Anterior cingulate cortex (tissue), 58 donors: ENCODE results near the gene PRKG1.

Experiments
- DNase-seq, 58 donors: peaks; one replicate each; lab custom pipeline; 2025; lab: John Stamatoyannopoulos, UW

Gene PRKG1

DNA sequence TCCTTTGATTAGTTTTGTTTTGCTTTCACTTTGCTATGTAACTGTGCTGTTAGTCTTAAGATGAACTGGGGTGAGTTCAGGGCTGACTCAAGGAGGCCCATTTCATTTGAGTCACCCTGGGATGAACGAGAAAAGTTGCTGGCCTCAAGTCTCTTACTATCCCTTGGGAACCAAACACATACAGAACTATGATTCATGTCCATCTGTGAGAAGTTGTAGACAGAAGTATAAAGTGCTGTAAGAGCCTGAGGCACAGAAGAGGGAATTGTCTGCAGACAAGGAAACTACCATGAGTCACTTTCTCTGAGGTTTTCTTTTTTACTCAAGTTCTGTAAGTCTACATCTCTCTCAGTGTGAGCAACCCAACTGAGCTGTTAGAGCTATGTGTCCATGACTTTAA lies 805.0 kb downstream of the PRKG1 start:
- DNase-seq: no peak

DNA sequence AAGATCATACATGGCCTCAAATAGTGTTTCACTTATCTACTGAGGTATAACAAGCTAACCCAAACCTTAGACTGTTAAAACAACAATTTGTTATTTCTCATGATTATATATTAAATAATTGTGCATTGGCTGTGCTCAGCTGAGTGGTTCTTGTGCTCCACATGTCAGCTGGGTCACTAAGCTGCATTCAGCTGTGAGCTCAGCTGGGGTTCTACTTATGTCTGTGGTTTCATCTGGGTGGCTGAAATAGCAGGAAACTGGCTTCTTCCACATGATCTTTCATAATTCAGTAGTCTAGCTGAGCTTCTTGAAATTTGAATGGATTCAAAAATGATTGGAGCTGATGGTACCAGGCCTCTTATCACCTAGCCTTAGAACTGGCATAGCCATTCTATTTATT lies 806.9 kb downstream of the PRKG1 start:
- DNase-seq: no peak

DNA sequence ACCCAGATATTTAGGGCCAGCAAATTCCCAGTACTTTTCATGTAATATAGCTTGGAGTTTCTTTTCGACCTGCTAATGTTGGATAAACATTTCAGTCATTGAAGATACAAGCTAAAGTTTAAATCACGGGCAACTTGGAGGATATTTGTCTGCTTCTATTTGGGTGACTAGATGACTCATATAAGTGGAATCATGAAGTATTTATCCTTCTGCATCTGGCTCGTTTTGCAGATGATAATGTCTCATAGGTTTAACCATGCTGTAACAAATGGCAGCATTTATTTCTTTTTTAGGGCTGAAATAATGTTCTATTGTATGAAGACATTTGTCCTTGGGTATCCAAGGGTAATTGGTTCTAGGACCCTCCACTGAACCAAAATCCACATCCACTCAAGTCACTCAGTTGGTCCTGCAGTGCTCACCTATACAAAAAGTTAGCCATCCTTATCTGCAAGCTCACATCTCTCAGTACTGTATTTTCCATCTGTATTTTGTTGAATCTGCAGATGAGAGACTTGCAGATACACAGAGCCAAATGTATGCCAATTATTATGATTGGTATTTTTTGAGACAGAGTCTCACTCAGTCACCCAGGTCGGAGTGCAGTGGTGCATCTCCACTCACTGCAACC lies 812.3 kb downstream of the PRKG1 start:
- no peak for DNase-seq

DNA sequence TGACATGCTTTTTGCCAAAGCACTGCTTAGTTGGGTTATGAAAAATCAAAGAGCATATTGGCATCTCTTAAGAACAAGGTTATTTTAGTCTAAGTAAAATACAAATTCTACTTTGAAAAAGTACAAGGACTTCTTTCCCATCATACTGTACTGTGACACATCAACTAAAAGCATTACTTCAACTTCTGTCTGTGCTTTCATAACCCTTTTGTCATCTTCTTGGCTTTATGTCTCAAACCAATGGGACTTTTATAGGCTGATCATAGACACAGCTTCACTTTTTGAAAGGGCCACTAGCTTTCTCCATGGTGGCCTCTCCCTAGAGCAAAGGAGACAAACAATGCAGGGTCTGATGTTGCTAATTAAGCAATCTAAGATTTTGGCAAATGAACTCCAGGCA lies 814.0 kb downstream of the PRKG1 start:
- DNase-seq: no peak

DNA sequence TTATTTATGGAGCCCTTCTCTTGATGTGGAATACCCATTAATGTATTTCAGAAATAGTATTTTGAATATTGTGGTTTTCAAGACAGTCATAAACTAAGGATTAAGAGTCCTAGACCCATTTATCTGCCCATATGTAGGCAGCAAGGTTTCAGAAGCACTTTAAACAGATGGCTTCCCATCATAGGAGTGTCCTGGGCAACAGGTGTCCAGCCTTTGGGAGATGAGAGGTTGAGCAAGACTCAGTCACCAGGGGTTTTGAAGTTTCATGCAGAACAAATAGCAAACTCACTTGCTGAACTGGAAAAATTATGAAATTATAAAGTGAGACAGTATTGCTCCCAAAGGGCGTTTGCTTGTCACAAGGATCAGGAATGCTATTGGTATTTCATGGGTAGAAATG lies 818.0 kb downstream of the PRKG1 start:
- no peak for DNase-seq

DNA sequence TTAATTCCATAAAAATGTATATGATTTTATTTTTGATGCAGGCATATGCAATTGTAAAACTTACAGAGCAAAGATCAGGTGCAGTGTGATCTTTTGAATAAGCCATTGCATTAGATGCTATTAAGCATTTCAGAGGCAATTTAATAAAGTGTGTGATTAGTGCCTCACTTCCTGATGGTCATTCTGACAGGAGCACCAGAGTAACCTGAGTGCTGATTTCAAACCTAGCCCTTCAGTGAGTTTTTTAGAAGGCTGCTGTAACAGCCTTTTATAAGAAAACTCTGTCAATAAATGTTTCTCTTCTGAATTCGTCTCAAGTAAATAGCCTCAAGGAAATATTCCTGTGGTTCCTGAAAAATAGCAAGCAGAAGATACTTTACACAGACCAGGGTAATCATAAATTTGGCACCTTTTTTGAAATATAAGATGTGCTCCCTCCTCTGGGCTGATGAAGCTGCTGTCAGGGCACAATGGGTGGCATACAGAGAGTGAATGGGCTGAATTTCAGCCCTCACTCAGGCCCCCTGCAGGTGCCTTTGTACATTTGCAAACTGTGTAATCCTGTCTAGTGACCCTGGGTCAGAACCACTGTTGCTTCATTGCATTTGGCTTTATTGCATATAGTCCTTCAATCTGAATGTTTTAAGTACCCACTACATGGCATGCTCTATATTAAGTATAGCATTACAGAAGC lies 818.8 kb downstream of the PRKG1 start:
- no peak for DNase-seq

DNA sequence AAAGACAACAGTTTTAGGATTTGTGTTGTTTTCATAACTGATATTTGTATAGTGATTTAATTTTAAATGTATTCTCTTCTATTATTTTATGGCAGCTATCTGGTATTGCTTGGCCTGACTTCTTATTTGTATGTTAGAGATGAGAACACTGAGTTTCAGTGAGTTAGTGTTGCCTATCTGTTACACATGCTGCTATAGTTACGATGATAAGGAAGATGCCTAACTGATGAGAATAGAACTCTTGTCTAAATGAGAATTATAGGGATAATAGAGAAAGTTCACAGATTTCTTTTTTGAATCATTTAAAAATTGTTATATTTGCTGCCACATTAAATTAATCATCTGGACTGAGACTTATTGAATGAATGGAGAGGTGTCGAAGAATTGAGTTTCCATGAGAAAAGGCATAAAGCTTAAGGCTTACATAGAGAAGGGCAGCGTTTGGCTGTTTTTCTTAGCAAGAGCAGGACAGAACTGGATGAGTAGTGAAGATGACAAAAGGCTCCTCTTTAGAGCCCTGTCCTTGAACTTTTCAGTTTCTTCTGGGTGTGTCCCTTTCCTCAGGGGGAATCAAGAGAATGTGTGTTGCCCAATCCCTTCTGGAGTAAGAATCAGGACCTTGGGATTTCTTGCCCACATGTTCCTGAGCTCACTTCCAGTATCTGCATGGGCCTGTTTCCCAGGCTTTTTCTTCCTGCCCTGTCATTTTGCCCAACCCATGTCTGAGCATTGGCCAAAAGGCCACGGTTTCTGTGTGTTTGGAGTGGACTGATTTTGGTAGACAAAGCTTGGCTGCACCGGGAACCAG lies 820.7 kb downstream of the PRKG1 start:
- DNase-seq: peak in 7 of 58 donors; percentile 5 to 43 (median 17)

DNA sequence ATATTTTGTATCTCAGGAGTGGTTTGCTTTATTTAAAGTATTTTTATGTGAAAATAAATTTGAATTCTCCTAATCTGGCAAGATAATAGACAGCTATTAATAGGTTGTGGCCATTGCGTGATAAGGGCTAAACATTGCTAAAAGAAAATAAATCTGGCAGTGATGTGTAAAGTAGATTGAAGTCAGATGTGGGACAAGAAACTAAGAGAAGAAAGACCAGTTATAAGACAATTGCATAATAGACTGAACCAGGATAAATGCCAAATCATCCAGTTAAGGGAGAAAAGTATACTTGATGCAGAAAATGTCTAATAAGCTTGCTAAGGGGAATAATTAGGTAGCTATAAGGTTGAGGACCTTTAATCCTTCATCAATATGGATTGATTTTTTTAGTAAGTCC lies 822.6 kb downstream of the PRKG1 start:
- no peak for DNase-seq

DNA sequence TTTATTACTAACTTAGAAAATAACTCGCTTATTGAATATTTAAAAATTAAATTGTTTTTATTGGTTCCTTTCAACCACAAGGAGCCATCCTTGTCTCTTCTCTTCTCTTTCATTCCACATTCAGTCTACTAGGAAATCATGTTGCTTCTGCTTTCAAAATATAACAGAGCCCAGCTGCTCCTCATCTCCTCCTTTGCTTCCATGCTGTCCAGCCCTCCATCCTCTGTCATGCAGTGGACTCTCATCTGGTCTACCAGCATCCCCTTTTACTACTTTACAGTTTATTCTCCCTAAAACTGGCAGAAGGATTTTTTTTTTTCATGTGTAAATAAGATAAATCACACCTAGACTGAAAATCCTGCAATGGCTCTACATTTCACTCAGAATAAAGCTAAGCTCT lies 823.3 kb downstream of the PRKG1 start:
- DNase-seq: no peak

DNA sequence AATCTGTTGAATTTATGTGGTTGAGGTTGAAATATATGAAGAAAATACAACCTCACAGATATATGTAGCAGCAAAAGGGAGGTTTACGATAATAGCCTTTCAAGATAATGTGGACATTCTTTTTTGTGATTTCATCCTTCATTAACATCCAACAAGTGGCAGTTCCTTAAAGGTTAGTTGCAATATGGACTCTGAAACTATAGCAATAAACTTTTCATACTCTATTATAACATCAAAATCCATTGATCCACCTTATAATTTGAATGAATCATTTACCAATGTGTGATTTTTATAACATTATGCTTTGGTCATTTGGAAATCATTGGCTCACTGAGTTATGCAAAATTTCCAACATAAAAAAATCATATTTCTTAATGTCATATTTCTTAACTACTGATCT lies 825.9 kb downstream of the PRKG1 start:
- DNase-seq: no peak

DNA sequence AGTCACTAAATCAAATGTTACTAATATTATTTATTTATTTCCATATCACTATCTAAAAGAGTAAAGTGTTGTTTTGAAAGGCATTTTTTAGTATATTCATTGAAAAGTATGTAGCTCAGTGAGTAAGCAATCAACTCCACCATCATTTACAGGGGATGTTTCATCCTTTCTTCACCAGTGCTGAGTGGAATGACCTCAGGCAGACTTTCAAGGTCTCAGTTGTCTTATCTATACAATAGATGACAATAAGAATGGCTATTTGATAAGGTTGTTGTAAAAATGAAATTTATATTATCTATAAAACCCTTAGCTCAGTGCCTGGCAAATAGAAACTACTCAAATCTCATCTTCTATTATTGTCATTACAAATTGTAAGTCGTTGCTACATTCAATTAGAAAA lies 829.4 kb downstream of the PRKG1 start:
- no peak for DNase-seq

DNA sequence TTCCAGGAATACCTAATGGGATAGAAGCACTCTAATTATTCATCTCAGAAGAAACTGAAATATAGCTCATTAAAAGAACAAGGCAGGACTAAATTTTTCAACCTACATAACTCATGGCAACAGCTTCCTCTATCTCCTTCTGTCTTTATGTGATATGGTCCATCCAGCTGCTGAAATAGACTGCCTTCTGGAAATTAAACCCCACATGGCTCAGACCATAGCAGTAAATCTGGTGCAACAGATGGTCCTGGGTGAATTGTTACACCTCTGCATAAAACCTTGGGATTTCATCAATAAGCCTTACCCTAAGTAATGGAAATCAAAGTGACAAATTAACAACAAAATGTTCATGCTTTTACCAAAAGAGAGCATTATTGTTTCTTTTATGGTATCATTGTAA lies 830.7 kb downstream of the PRKG1 start:
- DNase-seq: no peak

DNA sequence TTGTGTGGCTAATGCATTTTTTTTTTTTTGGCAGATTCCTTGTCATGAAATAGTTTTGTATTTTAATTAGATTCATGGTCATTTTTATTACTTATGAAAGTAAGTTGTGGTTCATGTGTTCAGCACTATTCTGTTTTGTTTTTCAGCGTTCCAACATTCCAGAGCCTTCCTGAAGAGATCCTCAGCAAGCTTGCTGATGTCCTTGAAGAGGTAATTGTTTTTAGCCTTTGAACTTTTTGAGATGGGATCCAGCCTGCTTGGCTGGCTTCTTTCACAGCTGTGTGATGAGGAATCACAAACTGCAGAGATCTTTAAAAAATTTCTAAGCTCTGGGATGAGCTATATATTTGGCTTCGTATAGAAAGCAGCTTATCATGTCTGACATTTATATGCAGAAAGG lies 833.1 kb downstream of the PRKG1 start:
- no peak for DNase-seq

DNA sequence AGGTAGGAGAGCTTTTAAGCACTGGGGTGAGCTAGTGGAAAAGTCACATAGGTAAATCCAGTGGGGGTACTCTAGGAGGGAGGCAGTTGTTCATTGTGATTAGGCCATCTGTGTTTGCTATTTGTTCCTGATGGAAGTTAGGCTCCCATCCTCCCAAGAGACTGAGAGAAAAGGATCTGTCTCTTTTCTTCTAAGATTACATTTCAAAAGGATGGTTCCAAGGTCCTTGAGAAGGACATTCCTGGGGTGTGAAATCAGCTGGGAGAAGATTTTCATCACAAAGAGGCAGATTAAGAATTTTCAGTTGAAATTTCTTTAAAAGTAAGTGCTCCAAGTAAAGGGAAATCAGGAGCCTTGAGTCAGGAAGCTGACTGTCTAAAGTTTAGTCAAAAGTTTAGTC lies 835.9 kb downstream of the PRKG1 start:
- DNase-seq: no peak

DNA sequence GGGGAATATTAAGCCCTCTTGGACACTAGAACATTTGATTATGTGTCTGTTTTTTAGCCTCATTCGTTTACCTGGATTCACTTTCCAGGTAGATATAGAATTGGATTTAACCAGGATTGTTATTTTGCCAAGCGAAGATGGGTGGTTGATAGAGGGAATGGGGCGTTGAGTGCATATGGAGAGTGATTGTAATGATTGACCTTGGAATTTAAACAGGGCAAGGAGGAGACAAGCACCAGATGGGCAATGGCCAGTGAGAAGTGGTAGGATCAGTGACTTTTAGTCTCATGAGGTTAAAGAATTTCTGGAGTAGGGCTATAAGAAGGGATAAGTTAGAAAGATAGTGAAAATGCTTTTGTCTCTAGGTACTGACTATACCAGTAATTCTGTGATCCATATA lies 836.3 kb downstream of the PRKG1 start:
- DNase-seq: no peak

DNA sequence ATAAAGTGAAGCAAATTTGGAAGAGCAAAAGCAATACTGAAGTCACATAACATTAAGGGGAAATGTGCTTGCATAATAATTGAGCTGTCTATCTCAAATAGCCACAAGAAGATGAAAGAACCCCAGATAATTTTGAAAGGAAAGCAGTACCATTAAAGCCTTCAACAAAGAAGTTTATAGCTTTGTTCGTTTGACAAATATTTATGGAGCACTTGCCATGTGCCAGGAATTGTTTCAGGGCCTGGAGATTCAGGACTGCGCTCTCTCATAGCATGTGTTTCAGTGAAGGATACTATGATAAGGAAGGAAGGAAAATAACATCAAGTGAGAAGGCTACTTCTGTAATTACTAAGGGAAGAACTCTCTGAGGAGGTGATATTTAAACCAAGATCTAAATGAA lies 837.4 kb downstream of the PRKG1 start:
- DNase-seq: no peak

DNA sequence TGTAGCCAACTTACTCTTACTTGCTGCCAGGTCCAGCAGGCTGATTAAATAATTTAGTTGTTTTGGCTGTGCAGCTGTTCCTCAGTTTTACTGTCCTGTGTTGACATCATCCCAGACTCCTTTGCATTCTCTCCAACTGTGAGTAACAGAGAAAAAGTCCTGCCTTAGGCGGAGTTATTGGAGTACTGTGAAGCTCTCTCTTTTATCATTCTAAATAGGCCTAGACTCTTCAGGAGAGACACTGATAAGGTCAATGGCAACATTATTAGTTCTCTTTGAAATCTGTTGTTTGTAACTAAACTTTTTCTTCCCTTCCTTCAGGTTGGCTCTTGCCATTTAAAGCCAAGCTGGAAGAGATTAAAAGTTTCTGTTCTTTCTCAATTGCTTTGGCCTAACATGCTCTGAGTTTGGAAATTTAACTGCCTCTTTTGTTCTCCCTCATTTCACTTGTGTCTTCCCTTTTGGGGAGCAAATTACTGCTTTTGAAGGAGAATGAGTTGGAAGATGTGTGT lies 840.8 kb downstream of the PRKG1 start:
- DNase-seq: no peak

DNA sequence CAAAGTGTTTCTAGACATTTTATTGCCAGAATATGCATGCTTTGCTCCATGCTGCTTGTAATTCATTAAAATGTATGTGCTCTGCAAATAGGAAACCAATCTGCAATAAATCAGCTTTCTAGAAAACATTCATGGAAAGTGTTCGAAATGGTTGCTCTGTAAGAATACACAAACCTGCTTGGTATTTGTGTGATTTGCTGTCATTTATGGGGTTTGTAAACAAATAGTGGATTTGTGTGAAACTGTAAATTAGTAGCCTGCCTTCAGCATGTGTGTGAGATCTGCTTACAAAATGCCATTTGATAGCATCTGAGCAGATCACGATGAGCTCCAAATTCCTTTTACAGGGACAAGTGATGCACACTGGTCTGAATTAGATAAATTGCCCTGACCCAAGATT lies 844.2 kb downstream of the PRKG1 start:
- no peak for DNase-seq

DNA sequence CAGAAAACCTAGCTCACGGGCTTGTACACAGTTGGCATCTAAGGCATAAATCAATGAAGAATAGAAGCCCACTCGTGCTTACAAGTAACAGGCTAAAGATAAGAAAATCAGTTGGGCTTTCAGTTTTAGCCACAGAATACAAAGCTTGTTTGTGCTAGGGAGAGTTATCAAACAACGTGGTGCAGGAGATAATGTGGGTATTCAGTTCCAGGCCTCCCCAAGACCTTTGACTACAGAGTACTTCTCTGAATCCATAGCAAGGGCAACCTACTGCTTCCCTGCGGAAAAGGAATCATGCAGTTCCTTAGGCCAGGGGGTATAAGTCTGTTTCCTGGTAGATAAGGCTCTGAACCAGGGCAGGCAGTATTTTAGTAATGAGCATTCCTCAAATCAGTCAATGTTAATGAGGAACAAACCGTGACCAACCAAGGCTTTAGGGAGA lies 844.6 kb downstream of the PRKG1 start:
- DNase-seq: peak in 3 of 58 donors; percentile 15 to 31 (median 16)

DNA sequence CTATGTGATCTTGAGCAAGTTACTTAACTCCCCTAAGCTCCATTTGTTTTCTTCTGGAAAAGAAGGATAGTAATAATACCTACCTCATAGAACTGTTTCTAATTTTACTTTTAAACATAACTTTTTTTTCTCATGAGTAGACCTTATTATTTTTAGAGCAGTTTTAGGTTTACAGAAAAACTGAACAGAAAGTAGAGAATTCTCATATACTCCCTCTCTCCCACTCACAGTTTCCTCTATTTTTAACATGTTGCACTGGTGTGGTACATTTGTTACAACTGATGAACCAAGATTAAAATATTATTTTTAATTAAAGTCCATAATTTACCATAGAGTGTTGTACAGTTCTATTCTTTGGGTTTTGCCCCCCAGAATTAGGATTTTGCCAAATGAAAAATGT lies 846.4 kb downstream of the PRKG1 start:
- no peak for DNase-seq

DNA sequence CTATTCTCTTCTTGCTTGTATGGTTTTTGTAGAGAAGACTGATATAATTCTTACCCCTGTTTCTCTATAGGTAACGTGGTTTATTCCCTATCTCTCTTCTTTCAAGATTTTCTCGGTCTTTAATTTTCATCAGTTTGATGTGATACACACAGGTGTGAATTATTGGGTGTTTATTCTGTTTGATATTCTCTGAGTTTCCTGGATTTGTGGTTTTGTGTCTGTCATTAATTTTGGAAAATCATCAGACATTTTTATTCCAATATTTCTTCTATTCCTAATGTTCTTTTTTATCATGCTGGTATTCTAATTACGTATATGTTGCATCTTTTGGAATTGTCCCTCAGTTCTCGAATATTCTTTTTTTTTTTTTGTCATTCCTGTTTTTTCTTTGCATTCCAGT lies 850.1 kb downstream of the PRKG1 start:
- no peak for DNase-seq
